Aorta (tissue), 5 donors: ENCODE results near the gene PLXNA3. TPM values are rescaled to one million over a fixed set of nuclear protein-coding genes. Genes with fewer than 3 reads are reported as not detected.

Experiments used
- ATAC-seq: fragments of 200-7000 bp; cut with Tn5 transposase; one replicate; pipeline ENCODE4 v1.9.1; 2022; ENCODE audit warnings: moderate library complexity; ENCODE audit not compliant: low FRiP score
- DNase-seq, 2 donors: peaks; one replicate each; pipeline ENCODE4 v3.0.0-alpha.2; 2020
- H3K27ac ChIP-seq, 2 donors: one replicate each; pipeline ENCODE4 v1.5.1; 2013; ENCODE audit warnings: low read length in 2 of 2, mild to moderate bottlenecking in 2 of 2, moderate library complexity in 2 of 2, control low read depth in 1 of 2, inconsistent platforms in 1 of 2, low read depth in 1 of 2
- H3K27me3 ChIP-seq, 2 donors: one replicate each; pipeline ENCODE4 v1.6.1; 2013; ENCODE audit warnings: control low read depth in 1 of 2, low read length in 1 of 2, mild to moderate bottlenecking in 1 of 2, moderate library complexity in 1 of 2; ENCODE audit not compliant: insufficient read depth in 2 of 2, control insufficient read depth in 1 of 2
- H3K36me3 ChIP-seq, 2 donors: one replicate each; pipeline ENCODE4 v1.6.1; 2013; ENCODE audit warnings: control low read depth in 1 of 2, low read length in 1 of 2, mild to moderate bottlenecking in 1 of 2; ENCODE audit not compliant: insufficient read depth in 2 of 2, control insufficient read depth in 1 of 2
- H3K4me1 ChIP-seq, 2 donors: one replicate each; pipeline ENCODE4 v1.6.1; 2013; ENCODE audit warnings: low read length in 2 of 2, control low read depth in 1 of 2, mild to moderate bottlenecking in 1 of 2, moderate library complexity in 1 of 2; ENCODE audit not compliant: insufficient read depth in 2 of 2, control insufficient read depth in 1 of 2
- H3K4me3 ChIP-seq, 2 donors: one replicate each; pipeline ENCODE4 v1.5.1; 2013; ENCODE audit warnings: low read length in 2 of 2, control low read depth in 1 of 2, mild to moderate bottlenecking in 1 of 2
- H3K9me3 ChIP-seq: one replicate; pipeline ENCODE4 v1.6.1; 2013; ENCODE audit warnings: mild to moderate bottlenecking, low read length; ENCODE audit not compliant: control insufficient read depth
- WGBS, 2 donors: extraction: QIAGEN DNeasy Blood & Tissue Kit; methylation state at CpG; one replicate each; pipeline ENCODE4 v1.1.7; 2013; 5-methylcytosine and 5-hydroxymethylcytosine counted together
- intact Hi-C, 2 donors: fragments of 100-400 bp; cut with DNase I; formaldehyde crosslinking; loops; one replicate each; pipeline versions ENCODE4 v1.14.2 to v1.15.0; 2022
- polyA plus RNA-seq, 2 donors: library from polyadenylated mRNA; stranded (reverse); fragments of 200-250 nt; gene quantifications; one replicate each; pipeline ENCODE4 v1.2.3, GENCODE V29; 2013
- total RNA-seq, 2 donors: library from RNA; stranded (reverse); fragmentation: NEBNext Ultra II Directional; extraction: Animal tissue kit (Norgen Biotek cat#: 25700); gene quantifications; one replicate each; pipeline ENCODE4 v1.2.1, GENCODE V29; 2021
- donor health status: healthy with polysubstance abuse.
- donor health status: Bipolar disorder and iron deficiency.
- donor health status: DM: no; HTN: no; CAD: no.
- donor health status: DM: no; HTN: no; CAD: no.
- donor health status: DM: yes; HTN: yes; CAD: no.

PLXNA3 gene
- total and polyA plus RNA-seq, 4 donors = 6.5 to 79.1 (median 49.5) TPM

DNA sequence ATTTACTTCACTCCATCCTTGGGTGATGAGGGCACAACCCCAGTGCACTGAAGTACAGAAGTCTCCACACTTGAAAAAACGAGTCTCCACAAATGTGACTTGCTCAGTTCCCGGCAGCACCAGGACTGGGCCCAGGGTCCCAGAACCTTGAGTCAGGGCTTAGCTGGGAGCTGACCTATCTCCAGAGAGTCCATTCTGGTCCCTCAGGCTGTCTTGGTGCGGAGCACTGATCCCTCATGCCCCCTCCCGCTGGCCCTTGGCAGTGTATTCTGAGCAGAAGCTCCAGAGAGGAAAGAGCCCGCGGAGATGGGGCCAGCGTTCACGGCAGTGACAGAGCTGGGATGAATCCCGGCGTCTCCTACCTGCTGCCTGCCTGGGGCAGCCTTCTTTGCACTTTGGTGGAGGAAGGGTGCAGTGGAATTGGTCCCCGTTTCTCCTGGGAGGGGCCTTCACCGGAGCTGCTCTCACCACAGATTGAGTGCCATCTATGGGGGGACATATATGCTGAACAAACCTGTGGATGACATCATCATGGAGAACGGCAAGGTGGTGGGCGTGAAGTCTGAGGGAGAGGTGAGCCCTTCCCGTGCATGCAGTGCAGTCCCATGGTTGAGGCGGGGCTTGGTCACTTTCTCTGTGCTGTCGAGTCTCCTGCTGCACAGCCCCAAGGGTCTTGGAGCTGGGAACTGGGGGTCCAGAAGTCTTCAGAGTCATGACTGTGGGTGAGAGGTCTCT lies 17.3 kb upstream of the PLXNA3 start:
- ATAC-seq (no peak), DNase-seq (no peak)
- Histone ChIP-seq H3K9me3 (no peaks in the 10 kb centered on the region), H3K27ac (no peak overlapping the region), H3K36me3 (peaks cover 0 to 1% of the 10 kb centered on the region in 2 donors), H3K4me3 (no peak overlapping the region), H3K27me3 (no peaks in the 10 kb centered on the region), H3K4me1 (no peaks in the 10 kb centered on the region)
- intact Hi-C loops = no loop called here
- WGBS, 2 donors = 76 to 81% methylated on average over 17 of the region's 17 CpGs

DNA sequence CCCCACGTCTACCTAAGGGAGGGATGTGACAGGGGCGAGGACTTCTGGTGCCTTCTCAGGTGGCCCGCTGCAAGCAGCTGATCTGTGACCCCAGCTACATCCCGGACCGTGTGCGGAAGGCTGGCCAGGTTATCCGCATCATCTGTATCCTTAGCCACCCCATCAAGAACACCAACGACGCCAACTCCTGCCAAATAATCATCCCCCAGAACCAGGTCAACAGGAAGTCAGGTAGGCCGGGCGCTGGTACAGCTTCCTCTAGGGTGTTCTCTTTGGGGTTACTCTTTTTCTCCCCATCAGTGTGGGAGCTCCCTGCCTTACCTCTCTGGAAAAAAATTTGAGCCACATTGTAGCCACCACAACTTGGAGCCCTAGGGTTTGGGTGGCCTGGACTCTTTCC lies 16.5 kb upstream of the PLXNA3 start:
- intact Hi-C loops = no loop called here
- Histone ChIP-seq H3K36me3 (peaks cover 0 to 1% of the 10 kb centered on the region in 2 donors), H3K27ac (no peak overlapping the region), H3K9me3 (no peaks in the 10 kb centered on the region), H3K27me3 (no peaks in the 10 kb centered on the region), H3K4me3 (no peak overlapping the region), H3K4me1 (no peaks in the 10 kb centered on the region)
- no peak for ATAC-seq
- WGBS, 2 donors = 82 to 90% methylated on average over 11 of the region's 11 CpGs
- DNase-seq = no peak

GRCh38 chrX:154441984-154442707 lies 15.9 kb upstream of the PLXNA3 start:
- intact Hi-C loops = no loop called here

DNA sequence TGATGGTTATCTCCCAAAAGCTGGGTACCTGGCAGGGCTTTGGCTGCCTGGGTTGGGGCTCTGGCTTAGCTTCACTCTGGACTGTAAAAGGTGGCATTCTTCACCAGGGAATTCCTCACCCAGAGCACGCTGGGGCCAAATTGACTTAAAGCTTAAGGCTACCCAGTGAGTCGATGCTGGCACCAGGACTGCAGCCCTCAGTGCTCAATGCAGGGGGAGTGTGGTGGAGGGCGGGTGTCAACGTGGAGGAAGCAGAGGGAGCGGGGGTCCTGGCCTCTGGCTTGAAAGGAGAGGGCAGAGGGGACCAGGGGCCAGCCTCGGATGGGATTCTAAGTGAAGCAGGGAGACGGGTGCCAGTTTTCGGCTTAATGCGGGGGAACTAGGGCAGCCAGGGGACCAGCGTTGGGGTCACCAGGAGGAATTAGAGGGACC lies 14.6 kb upstream of the PLXNA3 start:
- Histone ChIP-seq H3K4me1 (no peaks in the 10 kb centered on the region), H3K9me3 (no peaks in the 10 kb centered on the region), H3K27ac (peak overlapping the region in 1 of 2 donors; percentile 84), H3K4me3 (no peak overlapping the region), H3K27me3 (no peaks in the 10 kb centered on the region), H3K36me3 (peaks cover 0 to 1% of the 10 kb centered on the region in 2 donors)
- no peak for ATAC-seq
- intact Hi-C loops = no loop called here
- 5 to 34% methylated on average over 10 of the region's 10 CpGs for WGBS, 2 donors
- DNase-seq = no peak

More at GRCh38 chrX:154441984-154442707, 15.9 kb upstream of the PLXNA3 start:
- Histone ChIP-seq H3K4me3 (no peak overlapping the region), H3K4me1 (no peaks in the 10 kb centered on the region), H3K27me3 (no peaks in the 10 kb centered on the region), H3K36me3 (peaks cover 0 to 1% of the 10 kb centered on the region in 2 donors), H3K9me3 (no peaks in the 10 kb centered on the region), H3K27ac (no peak overlapping the region)
- DNase-seq = no peak
- no peak for ATAC-seq
- WGBS, 2 donors = 76 to 78% methylated on average over 21 of the region's 21 CpGs

DNA sequence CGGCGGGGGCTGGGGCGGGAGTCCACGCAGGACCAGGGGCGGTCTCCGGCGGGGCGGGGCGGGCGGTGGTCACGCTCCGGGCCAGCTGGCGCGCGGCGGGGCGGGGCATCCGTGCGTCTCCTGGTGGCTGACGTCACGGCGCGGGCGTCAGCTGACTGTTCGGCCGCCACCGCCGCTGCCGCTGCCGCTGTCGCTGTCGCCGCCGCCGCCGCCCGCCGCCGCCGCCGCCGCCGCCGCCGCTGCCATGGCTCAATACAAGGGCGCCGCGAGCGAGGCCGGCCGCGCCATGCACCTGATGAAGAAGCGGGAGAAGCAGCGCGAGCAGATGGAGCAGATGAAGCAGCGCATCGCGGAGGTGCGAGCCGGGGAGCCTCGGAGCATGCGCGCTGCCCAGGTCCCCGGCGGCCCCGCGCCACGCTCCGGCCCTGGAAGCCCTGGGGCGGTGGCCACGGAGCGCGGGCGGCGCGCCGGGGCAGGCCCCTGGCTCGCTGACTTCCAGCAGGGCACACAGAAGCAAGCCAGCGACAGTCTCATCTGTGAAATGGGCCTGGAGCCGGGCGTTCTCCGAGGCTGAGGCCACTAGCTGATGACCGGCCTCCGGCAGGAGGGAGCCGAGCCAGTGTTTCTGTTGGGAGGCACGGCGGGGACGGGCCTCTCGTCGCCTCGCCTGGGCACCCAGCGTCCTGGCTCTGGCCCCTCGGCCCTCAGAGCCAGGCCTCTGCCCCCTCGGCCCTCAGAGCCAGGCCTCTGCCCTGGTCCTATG lies 13.9 kb upstream of the PLXNA3 start, which contains the start of gene FAM50A:
FAM50A (plus strand) TSS at position 150 of the 763 bp plus-strand sequence; CDS start at position 245, 95 bp downstream.
- H3K27me3 ChIP-seq = no peaks in the 10 kb centered on the region
- DNase-seq (peak; percentile 86 to 92), ATAC-seq (peak; percentile 83)
- H3K27ac ChIP-seq = peak within 1 kb of the TSS in 1 of 2 donors; percentile 84
- H3K9me3 ChIP-seq = no peaks in the 10 kb centered on the region
- H3K4me3 ChIP-seq = peak within 1 kb of the TSS; percentile 23 to 59
- intact Hi-C loops = loop anchor here in 1 of 2 donors (1.0 kb wide), 1 partner anchor 34 kb away; no protein-coding TSS in a partner anchor
- peaks cover 0 to 5% of the 10 kb centered on the region in 2 donors for H3K36me3 ChIP-seq
- WGBS, 2 donors = 0 to 33% methylated on average over 45 to 94 of the region's 94 CpGs
- no peaks in the 10 kb centered on the region for H3K4me1 ChIP-seq

- intact Hi-C loops = loop anchor here in 1 of 2 donors (1.0 kb wide), 1 partner anchor 34 kb away; no protein-coding TSS in a partner anchor
- H3K27ac ChIP-seq = no peak overlapping the region
- peaks cover 0 to 5% of the 10 kb centered on the region in 2 donors for H3K36me3 ChIP-seq
- 31 to 47% methylated on average over 12 to 13 of the region's 13 CpGs for WGBS, 2 donors
- peak overlapping the region in 1 of 2 donors; percentile 23 for H3K4me3 ChIP-seq
- H3K9me3 ChIP-seq = no peaks in the 10 kb centered on the region
- ATAC-seq = no peak
- H3K4me1 ChIP-seq = no peaks in the 10 kb centered on the region
- no peaks in the 10 kb centered on the region for H3K27me3 ChIP-seq
- no peak for DNase-seq
Measured at GRCh38 chrX:154444755-154445246, 13.3 kb upstream of the PLXNA3 start.

GRCh38 chrX:154445776-154446175 lies 12.3 kb upstream of the PLXNA3 start:
- Histone ChIP-seq H3K9me3 (no peaks in the 10 kb centered on the region), H3K27ac (no peak overlapping the region), H3K4me1 (no peaks in the 10 kb centered on the region), H3K27me3 (no peaks in the 10 kb centered on the region), H3K36me3 (peaks cover 0 to 5% of the 10 kb centered on the region in 2 donors), H3K4me3 (no peak overlapping the region)
- WGBS, 2 donors = 93% methylated on average over 16 of the region's 16 CpGs
- ATAC-seq (no peak), DNase-seq (no peak)
- intact Hi-C loops = no loop called here

DNA sequence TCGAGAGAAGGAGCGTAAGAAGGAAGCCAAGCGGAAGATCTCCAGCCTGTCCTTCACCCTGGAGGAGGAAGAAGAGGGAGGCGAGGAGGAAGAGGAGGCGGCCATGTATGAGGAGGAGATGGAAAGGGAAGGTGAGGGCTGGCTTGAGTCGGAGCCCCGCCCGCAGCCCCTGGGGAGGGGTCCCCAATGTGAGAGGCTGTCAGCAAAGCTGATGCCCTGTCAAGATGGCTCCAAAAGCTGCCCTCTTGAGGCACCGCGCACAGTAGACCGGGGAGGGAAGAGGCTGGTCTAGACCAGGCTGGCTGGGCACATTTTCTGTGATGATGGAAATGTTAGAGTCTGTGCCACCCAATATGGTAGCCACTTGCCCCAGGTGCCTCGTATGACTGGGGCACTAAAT lies 11.7 kb upstream of the PLXNA3 start:
- Histone ChIP-seq H3K36me3 (peaks cover 0 to 5% of the 10 kb centered on the region in 2 donors), H3K9me3 (no peaks in the 10 kb centered on the region), H3K27ac (no peak overlapping the region), H3K4me3 (no peak overlapping the region), H3K4me1 (no peaks in the 10 kb centered on the region), H3K27me3 (no peaks in the 10 kb centered on the region)
- intact Hi-C loops = no loop called here
- DNase-seq (no peak), ATAC-seq (no peak)
- WGBS, 2 donors = 87 to 90% methylated on average over 12 of the region's 12 CpGs
